Fibroblast of skin of abdomen (primary cell): ENCODE measurements around the gene PLG. TPM values are rescaled to one million over a fixed set of nuclear protein-coding genes. Genes with fewer than 3 reads are reported as not detected.
"Not testable (repeated sequence)": the region's sequence is repeated elsewhere in the genome, so short reads cannot be mapped to it uniquely, and the experiment has no call there.

Experiments used
- DNase-seq: peaks from one replicate; pipeline ENCODE4 v3.0.0-alpha.2; 2013
- polyA plus RNA-seq, 2 experiments: library from polyadenylated mRNA; unstranded; fragments of 120-200 nt; gene quantifications; one replicate each; pipeline ENCODE4 v1.2.1, GENCODE V29; 2013; ENCODE audit not compliant: insufficient read length in 2 of 2

Gene PLG
- 0.35 TPM for polyA plus RNA-seq (2013, experiment 1 of 2; ENCODE audit: insufficient read length)
- 0.35 TPM for polyA plus RNA-seq (2013, experiment 2 of 2; ENCODE audit: insufficient read length)

GRCh38 chr6:160701918-160702680 lies at the start of gene PLG:
Gene PLG (plus strand): TSS chr6:160702244. CDS start chr6:160702305, 61 bp downstream.
- DNase-seq = not testable (repeated sequence)

GRCh38 chr6:160659562-160659961 lies 42.5 kb upstream of the PLG start:
- no peak for DNase-seq

- DNase-seq = no peak
Observed at GRCh38 chr6:160661216-160661615, 40.8 kb upstream of the PLG start.

DNA sequence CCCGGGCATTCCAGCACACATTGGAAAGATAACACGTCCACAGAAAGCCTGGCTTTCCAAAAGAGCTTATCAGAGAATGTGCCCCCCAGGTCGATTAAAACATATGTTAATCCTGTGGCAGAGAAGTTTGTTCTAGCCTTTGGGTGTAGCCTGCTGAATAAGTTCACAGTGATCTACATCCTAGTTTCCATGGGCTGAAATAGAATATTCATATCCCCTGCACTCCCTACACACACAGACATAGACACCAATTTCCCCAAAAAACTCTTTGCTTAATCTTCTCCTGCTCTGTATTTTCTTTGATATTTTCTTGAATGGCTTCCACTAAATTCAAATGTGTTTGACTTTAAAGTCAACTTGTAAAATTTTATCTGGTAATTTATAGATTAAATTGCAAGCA lies 39.6 kb upstream of the PLG start:
- no peak for DNase-seq

DNA sequence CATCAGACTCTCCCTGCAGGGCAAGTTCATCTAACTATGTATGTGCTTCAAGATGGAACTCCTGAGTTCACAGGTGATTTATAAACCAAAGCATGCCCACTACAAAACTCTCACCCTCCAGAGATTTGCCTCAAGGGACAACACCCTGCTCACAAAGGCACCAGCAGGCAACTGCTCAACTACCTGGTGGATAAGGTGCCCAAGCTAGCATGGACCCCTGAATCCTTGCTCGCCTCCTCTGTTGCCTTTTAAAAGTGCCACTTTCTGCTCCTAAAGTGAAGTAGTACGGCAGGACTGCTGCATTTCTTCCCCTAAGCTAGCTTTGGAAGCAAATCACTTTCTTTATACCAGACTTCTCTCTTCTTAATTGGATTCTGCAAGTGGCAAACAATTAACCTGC lies 39.2 kb upstream of the PLG start:
- no peak for DNase-seq

- DNase-seq = not testable (repeated sequence)
Observed at GRCh38 chr6:160664198-160664597, 37.8 kb upstream of the PLG start, which contains the start of gene LPA. Gene LPA (minus strand): TSS chr6:160664275. CDS start chr6:160664214, 61 bp downstream.

DNA sequence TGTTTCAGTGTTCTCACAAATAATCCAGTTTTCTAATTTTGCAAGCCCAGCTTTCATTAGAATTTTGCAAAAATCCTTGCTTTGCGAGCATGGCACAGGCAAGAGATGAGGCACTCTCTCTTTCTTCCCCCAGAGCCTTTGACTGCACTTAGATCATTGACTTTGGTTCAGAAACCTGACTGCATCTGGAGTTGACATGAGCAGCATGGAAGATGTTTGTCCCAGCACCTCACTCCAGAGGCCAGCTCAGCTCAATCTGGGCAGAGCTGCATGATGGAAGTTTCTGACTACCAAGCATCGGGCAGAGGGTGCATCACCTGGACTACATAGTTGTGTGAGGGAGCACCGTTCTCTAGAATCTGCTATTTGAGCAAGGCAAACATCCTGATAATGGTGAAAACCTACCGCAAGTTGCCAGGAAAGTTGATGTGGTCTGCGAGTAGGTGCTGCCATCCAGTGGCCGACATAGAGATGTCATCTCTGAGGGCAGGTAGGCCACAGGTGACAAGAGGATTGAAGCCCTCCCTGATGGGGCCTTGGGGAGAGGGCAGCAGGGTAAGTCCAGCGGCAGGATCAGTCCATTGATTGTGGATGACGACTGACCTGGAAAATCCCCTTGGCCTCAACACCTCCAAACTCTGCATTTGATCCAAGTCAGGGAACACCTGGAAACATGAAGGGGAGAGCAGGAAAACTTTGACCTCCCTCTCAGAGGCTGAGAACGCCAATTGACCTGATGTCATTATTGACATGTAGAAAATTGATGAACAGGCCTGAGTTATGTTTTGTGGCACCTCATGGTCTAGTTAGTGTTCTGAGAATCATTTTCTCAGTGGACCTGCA lies 34.2 kb upstream of the PLG start:
- no peak for DNase-seq

DNA sequence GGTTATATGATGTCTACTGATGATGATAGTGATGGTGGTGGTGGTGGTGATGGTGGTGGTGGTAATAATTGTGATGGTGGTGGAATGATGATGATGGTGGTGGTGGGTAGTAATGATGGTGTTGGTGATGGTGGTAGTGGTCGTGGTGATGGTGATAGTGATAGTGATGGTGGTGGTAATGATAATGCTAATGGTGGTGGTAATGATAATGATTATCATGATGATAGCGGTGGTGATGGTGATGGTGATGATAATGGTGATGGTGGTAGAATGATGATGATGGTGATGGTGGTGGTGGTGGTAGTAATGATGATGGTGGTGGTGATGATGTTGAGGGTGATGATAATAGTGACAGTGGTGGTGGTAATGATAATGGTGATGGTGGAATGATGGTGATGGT lies 33.5 kb upstream of the PLG start:
- DNase-seq = no peak

DNA sequence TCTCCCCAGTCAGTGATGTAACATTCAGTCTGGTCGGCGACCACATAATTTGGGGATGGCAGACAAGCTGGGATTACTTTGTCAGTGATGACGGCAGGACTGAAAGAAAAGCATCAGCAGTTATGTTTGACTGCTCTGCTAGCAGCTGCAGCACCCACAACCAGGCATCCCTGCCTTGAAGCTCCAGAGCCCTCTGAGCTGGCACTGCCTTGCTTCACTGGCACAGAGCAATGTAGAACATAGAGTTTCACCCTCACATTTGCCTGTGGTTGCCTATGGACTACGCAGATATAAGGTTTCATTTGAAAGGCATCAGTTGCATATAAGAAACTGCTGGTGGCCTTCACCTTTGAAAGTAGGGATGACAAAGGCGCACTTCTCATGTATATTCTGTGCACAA lies 25.6 kb upstream of the PLG start:
- DNase-seq = not testable (repeated sequence)

DNA sequence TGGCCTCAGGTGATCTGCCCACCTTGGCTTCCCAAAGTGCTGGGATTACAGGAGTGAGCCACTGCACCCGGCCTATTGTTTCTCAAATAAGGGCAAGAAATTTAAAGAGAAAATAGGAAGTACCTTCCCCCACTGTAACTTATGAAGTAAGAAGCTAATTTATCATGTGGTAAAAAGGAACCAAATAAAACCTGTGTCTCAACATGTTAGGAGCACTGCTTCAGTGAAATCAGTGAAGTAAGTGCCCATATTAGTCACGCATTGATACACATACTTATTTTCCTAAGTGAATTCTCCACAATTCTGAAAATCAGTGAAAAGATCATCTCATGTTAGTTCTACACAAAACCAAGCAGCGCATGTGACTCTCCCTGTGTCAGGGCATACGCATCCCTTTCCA lies 23.8 kb upstream of the PLG start:
- no peak for DNase-seq

DNA sequence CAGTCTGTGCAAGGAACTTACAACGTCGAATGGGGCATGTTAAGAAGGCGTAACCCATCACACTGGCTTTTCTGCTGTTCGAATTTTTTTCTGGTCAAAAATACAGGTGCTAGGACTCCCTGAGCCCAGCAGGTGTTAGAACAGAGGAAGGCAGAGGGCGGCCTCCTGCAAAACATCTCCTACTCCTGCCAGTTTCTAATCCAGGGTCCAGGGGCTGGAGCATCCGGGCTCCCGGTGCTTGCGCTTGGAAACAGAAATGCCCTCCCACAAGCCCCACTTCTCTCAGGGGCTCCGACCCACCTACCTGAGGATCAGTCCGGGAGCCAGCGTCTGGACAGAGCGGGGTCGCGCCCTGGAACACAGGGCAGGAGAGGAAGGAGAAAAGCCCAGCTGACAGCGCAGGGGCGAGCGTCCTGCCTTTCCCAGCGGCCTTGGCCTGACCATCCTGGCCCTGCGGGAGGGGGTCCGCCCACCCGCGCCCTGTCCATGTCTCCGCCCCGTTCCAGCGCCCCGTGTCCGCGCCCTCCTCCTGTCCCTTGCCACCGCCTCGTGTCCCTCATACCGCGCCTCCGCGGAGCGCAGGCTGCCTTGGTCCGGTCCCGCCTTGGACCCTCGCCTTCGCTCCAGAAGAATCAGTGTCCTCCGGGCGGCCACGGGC lies 23.2 kb upstream of the PLG start:
- no peak for DNase-seq

GRCh38 chr6:160679402-160679769 lies 22.7 kb upstream of the PLG start:
- DNase-seq = no peak

- not testable (repeated sequence) for DNase-seq
Observed at GRCh38 chr6:160685101-160685761, 16.8 kb upstream of the PLG start.

DNA sequence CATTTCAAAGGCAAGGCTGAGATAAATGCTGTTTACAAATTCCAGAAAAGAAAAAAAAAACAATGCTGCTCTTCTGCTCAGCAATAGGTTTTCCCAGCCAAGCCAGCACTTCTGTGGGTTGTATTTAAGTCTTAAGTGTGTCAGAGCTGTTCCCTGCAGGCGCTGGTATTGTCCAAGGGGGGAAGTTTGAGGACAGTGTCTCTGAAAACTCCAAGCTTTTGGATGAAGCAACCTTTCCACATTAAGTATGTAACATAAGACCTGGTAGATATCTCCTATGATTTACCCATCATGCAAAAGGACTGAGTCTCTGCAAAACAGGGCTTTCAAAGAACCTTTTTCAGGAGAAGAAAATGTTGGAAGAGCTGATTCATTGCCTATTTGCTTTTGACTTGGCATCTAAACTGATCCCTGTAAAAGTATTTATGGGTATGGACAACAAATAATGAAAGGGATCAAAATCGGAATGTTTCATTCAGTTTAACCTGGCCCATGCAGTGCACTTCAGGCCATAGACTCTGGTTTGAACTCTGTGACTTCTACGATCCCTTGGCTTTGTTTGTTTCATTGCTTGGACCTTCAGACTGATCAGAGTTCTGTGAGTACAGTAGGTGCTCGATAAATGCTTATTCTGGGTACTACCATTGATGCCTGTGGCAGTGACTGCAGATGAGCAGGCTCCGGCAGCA lies 16.1 kb upstream of the PLG start:
- no peak for DNase-seq

DNA sequence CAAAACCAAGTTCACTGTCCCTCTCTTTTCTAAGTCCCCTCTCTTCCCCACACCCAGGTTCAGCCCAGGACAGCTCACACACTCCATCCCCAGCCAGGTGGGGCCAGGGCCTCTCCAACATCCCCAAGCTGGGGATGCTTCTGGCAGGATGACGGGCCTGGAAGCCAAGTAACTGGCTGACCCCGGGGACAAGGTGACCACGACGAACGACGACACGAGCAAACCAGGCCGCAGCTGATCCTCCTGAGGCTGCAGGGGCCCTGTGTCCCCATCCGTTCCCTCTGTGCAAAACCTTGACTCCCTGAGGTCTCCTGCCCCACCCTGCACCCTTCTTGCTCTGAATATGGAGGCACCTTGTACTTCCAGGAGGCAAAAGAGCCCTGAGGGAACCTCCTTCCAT lies 11.6 kb upstream of the PLG start:
- no peak for DNase-seq

DNA sequence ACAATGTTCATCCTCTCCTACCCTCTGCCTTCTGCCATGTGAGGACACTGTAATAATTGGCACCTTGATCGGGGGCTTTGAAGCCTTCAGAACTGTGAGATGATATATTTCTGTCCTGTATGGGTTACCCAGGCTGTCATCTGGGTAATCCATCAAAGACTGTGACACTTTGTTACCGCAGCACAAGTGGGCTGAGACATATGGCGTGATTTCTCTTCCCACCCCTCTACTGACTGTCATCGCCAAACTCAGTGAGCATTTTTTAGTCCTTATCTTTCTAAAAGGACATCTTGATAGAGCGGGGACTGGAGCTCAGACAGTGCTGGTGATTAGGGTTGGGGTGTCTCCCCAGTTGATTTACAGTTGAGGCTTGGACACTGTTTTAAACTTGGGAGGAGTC lies 10.4 kb upstream of the PLG start:
- no peak for DNase-seq

GRCh38 chr6:160692369-160692959 lies 9.6 kb upstream of the PLG start:
- DNase-seq = no peak

- DNase-seq = peak; percentile 35
Observed at GRCh38 chr6:160695025-160695424, 7.0 kb upstream of the PLG start.

DNA sequence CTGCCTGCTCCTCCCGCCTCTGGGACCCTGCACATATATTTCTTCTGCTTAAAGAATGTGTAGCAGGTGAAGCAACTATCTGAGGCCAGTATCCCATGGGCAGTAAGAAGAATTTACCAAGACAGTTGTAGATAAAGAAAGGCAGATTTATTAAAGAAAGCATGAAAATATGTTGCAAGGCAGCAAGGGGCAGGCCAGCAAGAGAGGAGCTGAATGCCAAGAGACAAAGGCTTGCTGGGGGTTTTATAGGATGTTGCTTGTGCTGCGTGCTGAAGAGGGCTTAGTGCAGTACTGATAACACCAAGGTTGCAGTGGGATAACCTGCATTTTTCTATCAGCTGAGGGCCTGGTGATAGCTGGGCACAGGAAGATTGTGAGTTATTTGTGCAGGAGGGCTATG lies 6.4 kb upstream of the PLG start:
- not testable (repeated sequence) for DNase-seq

- DNase-seq = not testable (repeated sequence)
Observed at GRCh38 chr6:160696884-160697283, 5.2 kb upstream of the PLG start.

- no peak for DNase-seq
Observed at GRCh38 chr6:160697826-160698225, 4.2 kb upstream of the PLG start.
